Transverse colon (tissue), 4 donors: ENCODE results near the gene COLEC12. TPM values are rescaled to one million over a fixed set of nuclear protein-coding genes. Genes with fewer than 3 reads are reported as not detected.

ENCODE experiments used
- DNase-seq: peaks from one replicate; pipeline ENCODE4 v3.0.0-alpha.2; 2019
- H3K27ac ChIP-seq, 4 donors: fragments of 200-600 bp; sonication (generic); 2 replicates each; pipeline ENCODE4 v1.5.1; 2016 to 2018; ENCODE audit warnings: inconsistent platforms in 4 of 4
- H3K27me3 ChIP-seq: fragments of 200-600 bp; sonication (generic); 2 replicates; pipeline ENCODE4 v1.5.1; 2017; ENCODE audit warnings: inconsistent platforms
- H3K36me3 ChIP-seq, 4 donors: fragments of 200-600 bp; sonication (generic); 2 replicates each; pipeline ENCODE4 v1.5.1; 2017 to 2019; ENCODE audit warnings: inconsistent platforms in 4 of 4
- H3K4me1 ChIP-seq, 4 donors: fragments of 200-600 bp; sonication (generic); 2 replicates each; pipeline ENCODE4 v1.5.1; 2017 to 2020; ENCODE audit warnings: inconsistent platforms in 4 of 4
- H3K4me3 ChIP-seq, 4 donors: fragments of 200-600 bp; sonication (generic); 1 replicate in 1 of 4; 2 replicates in 3 of 4; pipeline versions ENCODE4 v1.5.1 to v1.6.1; 2017 to 2019; ENCODE audit warnings: inconsistent platforms in 4 of 4
- H3K9me3 ChIP-seq, 2 donors: fragments of 200-600 bp; sonication (generic); 2 replicates each; pipeline ENCODE4 v1.5.1; 2017 to 2019; ENCODE audit warnings: inconsistent platforms in 2 of 2
- CTCF ChIP-seq, 5 experiments: fragments of 200-600 bp in 3 of 5; fragments of 450-650 bp in 2 of 5; sonication (generic) in 3 of 5; IDR thresholded peaks; 1 replicate in 2 of 5; 2 replicates in 3 of 5; pipeline ENCODE4 v1.5.1; 2016 to 2017; ENCODE audit warnings: antibody characterized with exemption in 5 of 5, inconsistent platforms in 3 of 5, mild to moderate bottlenecking in 2 of 5, moderate library complexity in 1 of 5
- EP300 ChIP-seq: sonication (generic); formaldehyde crosslinking; IDR thresholded peaks from one replicate; pipeline ENCODE4 v1.6.1; 2017; ENCODE audit warnings: antibody characterized with exemption, low read depth
- POLR2A ChIP-seq: fragments of 450-650 bp; IDR thresholded peaks from one replicate; pipeline ENCODE4 v1.6.1; 2016; ENCODE audit warnings: antibody characterized with exemption, mild to moderate bottlenecking, moderate library complexity
- POLR2AphosphoS5 ChIP-seq, 3 donors: sonication (generic); formaldehyde crosslinking; IDR thresholded peaks; one replicate each; pipeline ENCODE4 v1.6.1; 2016; ENCODE audit warnings: antibody characterized with exemption in 3 of 3
- WGBS, 2 donors: methylation state at CpG; one replicate each; pipeline ENCODE4 v1.1.5; 2018; ENCODE audit warnings: low coverage in 1 of 2; 5-methylcytosine and 5-hydroxymethylcytosine counted together
- in situ Hi-C, 4 donors: fragments of 200-750 bp; cut with MboI; loops; one replicate each; pipeline versions ENCODE4 v1.15.0 to v1.15.1; 2017; ENCODE audit warnings: low sequenced_read_pairs in 3 of 4, low pct_ligation_motif_present in 1 of 4, low pct_unique_long_range_greater_than_20kb in 1 of 4
- intact Hi-C: fragments of 100-400 bp; cut with DNase I; formaldehyde crosslinking; loops from one replicate; pipeline ENCODE4 v1.15.1; 2023; ENCODE audit warnings: low total_unique reads
- total RNA-seq, 4 donors: library from RNA; depleted of rRNA; stranded (reverse); fragments of >200 nt; gene quantifications; one replicate each; pipeline ENCODE4 v1.1.0, GENCODE V29; 2016

The COLEC12 gene
- total RNA-seq, 4 donors from 2014 or later: 1.4 to 7.8 (median 2.8) TPM

GRCh38 chr18:386994-387393 lies 113.5 kb downstream of the COLEC12 start:
- whole genome bisulfite sequencing, 2 donors: 59 to 75% methylated on average over 4 to 6 of the region's 6 CpGs
- DNase-seq: no peak

GRCh38 chr18:384897-385296 lies 115.6 kb downstream of the COLEC12 start:
- 60 to 93% methylated on average over 1 to 2 of the region's 2 CpGs for WGBS, 2 donors
- no peak overlapping the region for H3K4me3 ChIP-seq
- no peaks in the 10 kb centered on the region for H3K9me3 ChIP-seq
- intact Hi-C loops: no loop called here
- H3K27ac ChIP-seq: no peak overlapping the region
- DNase-seq: no peak
- TF ChIP-seq EP300 (no peak), POLR2AphosphoS5 (IDR thresholded peaks at IDR 0.05) (no peak), POLR2A (no peak), CTCF (IDR thresholded peaks at IDR 0.05) (no peak)
- H3K36me3 ChIP-seq: no peaks in the 10 kb centered on the region
- in situ Hi-C loops: no loop called here
- no peaks in the 10 kb centered on the region for H3K4me1 ChIP-seq
- H3K27me3 ChIP-seq: no peaks in the 10 kb centered on the region

More at GRCh38 chr18:386994-387393, 113.5 kb downstream of the COLEC12 start:
- TF ChIP-seq CTCF (IDR thresholded peaks at IDR 0.05) (no peak), POLR2A (no peak)
- Histone ChIP-seq H3K4me3 (no peak overlapping the region), H3K27me3 (no peaks in the 10 kb centered on the region), H3K36me3 (no peaks in the 10 kb centered on the region), H3K27ac (no peak overlapping the region), H3K4me1 (no peaks in the 10 kb centered on the region), H3K9me3 (no peaks in the 10 kb centered on the region)
- in situ Hi-C loops (no loop called here), intact Hi-C loops (no loop called here)

GRCh38 chr18:383135-383534 lies 117.4 kb downstream of the COLEC12 start:
- Histone ChIP-seq H3K4me3 (no peak overlapping the region), H3K4me1 (peaks cover 0 to 3% (median 0%) of the 10 kb centered on the region in 4 donors), H3K9me3 (no peaks in the 10 kb centered on the region), H3K27me3 (no peaks in the 10 kb centered on the region), H3K36me3 (no peaks in the 10 kb centered on the region), H3K27ac (no peak overlapping the region)
- intact Hi-C loops: no loop called here
- DNase-seq: no peak
- TF ChIP-seq POLR2AphosphoS5 (IDR thresholded peaks at IDR 0.05) (no peak), CTCF (IDR thresholded peaks at IDR 0.05) (no peak), POLR2A (no peak), EP300 (no peak)
- in situ Hi-C loops: no loop called here
- 75 to 77% methylated on average over 3 of the region's 3 CpGs for WGBS, 2 donors

GRCh38 chr18:382423-382984 lies 118.0 kb downstream of the COLEC12 start:
- in situ Hi-C loops: no loop called here
- intact Hi-C loops: no loop called here
- Histone ChIP-seq H3K36me3 (no peaks in the 10 kb centered on the region), H3K4me1 (peaks cover 0 to 3% (median under 1%) of the 10 kb centered on the region in 4 donors), H3K27ac (no peak overlapping the region), H3K27me3 (no peaks in the 10 kb centered on the region), H3K9me3 (no peaks in the 10 kb centered on the region), H3K4me3 (no peak overlapping the region)
- WGBS, 2 donors: 50 to 57% methylated on average over 3 of the region's 3 CpGs
- DNase-seq: no peak
- TF ChIP-seq POLR2A (no peak), POLR2AphosphoS5 (IDR thresholded peaks at IDR 0.05) (no peak), EP300 (no peak), CTCF (IDR thresholded peaks at IDR 0.05) (no peak)
